ENCODE data around the gene FOS. TPM values are rescaled to one million over a fixed set of nuclear protein-coding genes. Genes with fewer than 3 reads are reported as not detected.

The FOS gene
- total and polyA plus RNA-seq, 2 of the 8 experiments (the other 6 are each of a cell fraction or from before 2014, with no cell fraction given) = 50.2 to 51.8 TPM

DNA sequence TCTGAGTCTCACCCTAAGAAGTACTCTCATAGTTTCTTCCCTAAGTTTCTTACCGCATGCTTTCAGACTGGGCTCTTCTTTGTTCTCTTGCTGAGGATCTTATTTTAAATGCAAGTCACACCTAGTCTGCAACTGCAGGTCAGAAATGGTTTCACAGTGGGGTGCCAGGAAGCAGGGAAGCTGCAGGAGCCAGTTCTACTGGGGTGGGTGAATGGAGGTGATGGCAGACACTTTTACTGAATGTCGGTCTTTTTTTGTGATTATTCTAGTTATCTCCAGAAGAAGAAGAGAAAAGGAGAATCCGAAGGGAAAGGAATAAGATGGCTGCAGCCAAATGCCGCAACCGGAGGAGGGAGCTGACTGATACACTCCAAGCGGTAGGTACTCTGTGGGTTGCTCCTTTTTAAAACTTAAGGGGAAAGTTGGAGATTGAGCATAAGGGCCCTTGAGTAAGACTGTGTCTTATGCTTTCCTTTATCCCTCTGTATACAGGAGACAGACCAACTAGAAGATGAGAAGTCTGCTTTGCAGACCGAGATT is 1.7 kb downstream of the FOS start:
- Histone ChIP-seq H3K4me2 (ENCODE audit: insufficient read depth in 1 of 2, low read depth in 2 of 2, low read length in 2 of 2) (peak overlapping the region; percentile 92), H4K91ac (replicated peaks; ENCODE audit: insufficient read length, low read length) (peak overlapping the region; percentile 79), H3K4me1 (replicated peaks in 1 of 4; ENCODE audit: control insufficient read depth in 3 of 4, insufficient read depth in 4 of 4, low read length in 3 of 4) (peaks cover 4 to 11% (median 10%) of the 10 kb centered on the region in 4 experiments), H2BK120ac (replicated peaks; ENCODE audit: low read depth, low read length) (peak overlapping the region; percentile 25), H3K27ac (ENCODE audit: low read depth, low read length) (peak overlapping the region; percentile 33; the same call in 1 of the 2 replicates), H3K27me3 (replicated peaks in 1 of 4; ENCODE audit: control insufficient read depth in 3 of 4, extremely low read depth in 1 of 4, insufficient read depth in 3 of 4, low read length in 3 of 4) (peaks cover 0 to 19% (median 8%) of the 10 kb centered on the region in 4 experiments; a peak in 5 of 7 replicates), H3K23ac (ENCODE audit: insufficient read length) (no peak overlapping the region), H3K79me2 (ENCODE audit: control insufficient read depth in 1 of 2, insufficient read depth in 2 of 2, low read length in 2 of 2) (peaks cover 0 to 12% of the 10 kb centered on the region in 2 experiments; a peak in 2 of 4 replicates), H3K4ac (replicated peaks; ENCODE audit: insufficient read length, low read depth, low read length) (peak overlapping the region; percentile 11), H2AFZ (ENCODE audit: low read length) (no peak overlapping the region), H3K4me3 (ENCODE audit: extremely low read depth in 1 of 4, insufficient read depth in 2 of 4, low read depth in 3 of 4, low read length in 4 of 4) (peak overlapping the region; percentile 71 to 85 (median 76); a peak in 7 of 8 replicates), H4K8ac (ENCODE audit: extremely low read depth, insufficient read depth, low read length) (0 out of 2 replicates have a peak overlapping the region, but pooled peaks have one; percentile 100), H3K23me2 (ENCODE audit: low read depth, low read length) (peaks cover 24% of the 10 kb centered on the region; the same call in 1 of the 2 replicates), H2AK5ac (ENCODE audit: low read depth, low read length) (peak overlapping the region; percentile 87), H3K36me3 (ENCODE audit: control insufficient read depth in 2 of 4, insufficient read depth in 4 of 4, low read length in 3 of 4) (peaks cover 9 to 14% (median 10%) of the 10 kb centered on the region in 4 experiments; a peak in 7 of 8 replicates), H3K18ac (ENCODE audit: extremely low read depth, low read length) (peak overlapping the region; percentile 15; the same call in 1 of the 2 replicates), H3K14ac (ENCODE audit: insufficient read length) (no peak overlapping the region), H2BK20ac (ENCODE audit: low read length) (peak overlapping the region; percentile 61; the same call in 1 of the 2 replicates), H2BK5ac (ENCODE audit: low read depth, low read length) (peak overlapping the region; percentile 98; the same call in 1 of the 2 replicates), H3K79me1 (ENCODE audit: low read depth, low read length) (no peaks in the 10 kb centered on the region), H4K5ac (ENCODE audit: insufficient read length, low read depth, low read length) (no peak overlapping the region), H4K20me1 (replicated peaks in 1 of 2; ENCODE audit: control insufficient read depth in 1 of 2, insufficient read depth in 2 of 2, low read length in 2 of 2) (peaks cover 4 to 7% of the 10 kb centered on the region in 2 experiments), H2BK15ac (ENCODE audit: low read length) (peak overlapping the region; percentile 81; the same call in 1 of the 2 replicates), H3K56ac (replicated peaks; ENCODE audit: insufficient read length, low read depth, low read length) (no peak overlapping the region), H3K9me3 (ENCODE audit: insufficient read depth in 2 of 2, low read depth in 1 of 2, low read length in 1 of 2) (no peaks in the 10 kb centered on the region), H2BK12ac (ENCODE audit: low read depth, low read length) (peak overlapping the region; percentile 95), H3K9ac (replicated peaks in 1 of 4; ENCODE audit: extremely low read depth in 1 of 4, low read depth in 3 of 4, low read length in 3 of 4) (peak overlapping the region in 3 of 4 experiments; percentile 88 to 94 (median 93); a peak in 5 of 7 replicates)
- peak; percentile 82 for FAIRE-seq
- ChIA-PET CTCF (ENCODE audit: partially characterized antibody) (interaction anchor here (0.8 to 8.9 kb wide), 6 partner anchors 9 to 139 kb away, joined by 3 to 83 read pairs (median 4); no protein-coding TSS in a partner anchor), POLR2A (ENCODE audit: partially characterized antibody) (interaction anchor here (0.8 to 14.8 kb wide), 14 partner anchors 10 to 154 kb away, joined by 3 to 351 read pairs (median 6); partner anchors contain the start of gene NEK9)
- DNase-seq (ENCODE audit: low read depth in 1 of 2, low spot score in 2 of 2) = no peak
- 31% methylated on average over 7 of the region's 7 CpGs; no CpG with 5 or more reads in 1 of the 2 experiments for WGBS, 2 experiments (ENCODE audit: extremely low coverage in 1 of 2, insufficient coverage in 1 of 2, insufficient read length in 1 of 2, insufficient replicate concordance in 2 of 2, low coverage in 1 of 2, low lambda C conversion rate in 2 of 2, missing lambda C conversion rate in 1 of 2)
- TF ChIP-seq POLR2A (IDR thresholded peaks at IDR 0.05; ENCODE audit: control extremely low read depth in 1 of 2, low read depth in 2 of 2, low read length in 2 of 2) = peak in 1 of 2 experiments; percentile 12; a peak in 1 of 3 replicates
